ENCODE data around the gene ATP8B1.
A peak's percentile ranks its signal among the peaks of the same experiment; 100 is the strongest.

ATP8B1 gene

GRCh38 chr18:57715073-57715472, 88.0 kb downstream of the ATP8B1 start:
- DNase-seq: no peak

GRCh38 chr18:57710226-57710625, 92.9 kb downstream of the ATP8B1 start:
- DNase-seq: no peak

DNA sequence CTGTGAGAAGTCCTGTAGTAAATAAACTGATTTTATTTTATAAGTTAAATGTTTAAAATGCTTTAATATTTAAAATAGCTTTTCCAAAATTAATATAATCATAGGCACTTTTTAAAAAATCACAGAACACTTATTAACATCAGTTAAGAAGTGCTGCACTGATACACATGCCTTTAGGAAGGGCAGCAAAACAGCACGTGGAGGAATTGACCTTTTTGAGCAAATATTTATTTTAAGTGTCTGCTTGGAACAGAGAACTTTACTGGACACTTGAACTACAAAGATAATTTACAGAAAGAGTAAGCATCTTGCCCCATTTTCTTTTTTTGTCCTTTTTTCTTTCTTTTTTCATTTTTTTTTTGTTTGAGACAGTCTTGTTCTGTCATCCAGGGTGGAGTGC, 93.8 kb downstream of the ATP8B1 start:
- DNase-seq: no peak

- no peak for DNase-seq
Observed at GRCh38 chr18:57708288-57708687, 94.8 kb downstream of the ATP8B1 start.

- DNase-seq: no peak
Observed at GRCh38 chr18:57705832-57706595, 97.1 kb downstream of the ATP8B1 start.

DNA sequence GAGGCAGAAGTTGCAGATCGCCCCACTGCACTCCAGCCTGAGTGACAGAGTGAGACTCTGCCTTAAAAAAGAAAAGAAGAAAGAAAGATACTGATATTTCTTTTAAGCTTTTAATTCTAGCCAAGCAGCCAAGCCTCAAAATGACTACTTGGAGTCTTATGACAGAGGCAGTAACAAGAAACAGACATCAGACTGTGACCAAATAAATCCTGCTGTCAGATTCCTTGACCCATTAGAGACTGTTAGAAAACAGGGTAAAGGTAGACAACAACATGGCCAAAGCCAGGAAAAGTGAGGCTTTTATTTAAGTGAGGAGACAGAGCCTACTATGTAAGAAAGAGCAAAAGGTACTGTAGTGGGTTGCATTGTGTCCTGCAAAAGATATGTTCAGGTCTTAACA, 98.1 kb downstream of the ATP8B1 start:
- no peak for DNase-seq

- no peak for DNase-seq
Observed at GRCh38 chr18:57698571-57699276, 104.4 kb downstream of the ATP8B1 start.

DNA sequence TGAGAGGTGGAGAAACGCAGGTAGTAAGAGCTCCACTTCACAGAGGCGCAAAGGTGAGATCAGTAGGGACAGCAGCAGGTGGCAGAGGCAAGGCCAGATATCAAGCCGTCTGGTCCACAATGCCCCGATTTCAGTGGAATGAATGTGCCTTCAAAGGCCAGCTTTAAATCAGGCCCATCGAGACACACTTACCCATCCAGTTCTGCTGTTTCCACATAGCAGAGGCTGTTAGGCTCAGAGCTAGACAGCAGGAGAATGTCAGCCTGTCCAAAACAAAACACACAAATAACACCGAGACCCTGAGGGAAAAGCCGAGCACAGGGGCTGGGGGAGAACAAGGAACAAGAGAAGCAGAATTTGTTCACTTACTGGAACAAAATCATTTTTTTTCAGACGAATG, 105.7 kb downstream of the ATP8B1 start:
- DNase-seq: no peak

DNA sequence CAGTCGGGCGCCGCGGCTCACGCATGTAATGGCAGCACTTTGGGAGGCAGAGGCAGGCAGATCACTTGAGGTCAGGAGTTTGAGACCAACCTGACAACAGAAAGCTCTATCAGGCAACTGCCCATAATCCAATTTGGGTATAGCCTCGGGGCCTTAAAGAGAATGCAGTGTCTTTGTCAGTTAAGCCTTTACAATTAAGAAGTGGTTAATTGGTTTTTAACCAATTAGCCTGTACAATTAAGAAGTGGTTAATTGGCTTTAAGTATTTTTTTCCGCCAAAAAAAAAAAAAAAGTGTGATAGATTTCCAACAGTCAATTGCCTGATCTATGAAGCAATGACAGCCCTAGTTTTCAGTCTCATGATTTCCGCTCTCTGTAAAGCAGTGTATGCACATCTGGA, 106.8 kb downstream of the ATP8B1 start:
- no peak for DNase-seq

DNA sequence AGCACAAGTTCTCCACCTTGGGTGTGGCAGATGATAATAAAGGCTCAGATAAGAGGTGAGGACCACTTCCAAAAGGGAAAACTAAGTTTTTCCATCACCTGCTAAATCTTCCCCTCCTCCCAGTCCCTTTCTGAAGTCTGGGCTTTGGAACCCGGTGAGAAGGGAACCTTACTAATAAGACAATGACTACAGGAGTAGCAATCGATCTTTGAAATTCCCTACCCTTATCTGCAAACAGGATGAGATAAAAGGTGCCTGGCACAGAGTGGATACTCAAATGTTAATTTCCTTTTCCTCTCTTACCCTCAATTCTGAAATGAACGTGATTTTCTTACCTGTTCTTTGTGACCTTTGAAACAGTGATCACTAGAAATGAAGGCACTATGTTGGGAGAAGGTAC, 111.8 kb downstream of the ATP8B1 start:
- no peak for DNase-seq

DNA sequence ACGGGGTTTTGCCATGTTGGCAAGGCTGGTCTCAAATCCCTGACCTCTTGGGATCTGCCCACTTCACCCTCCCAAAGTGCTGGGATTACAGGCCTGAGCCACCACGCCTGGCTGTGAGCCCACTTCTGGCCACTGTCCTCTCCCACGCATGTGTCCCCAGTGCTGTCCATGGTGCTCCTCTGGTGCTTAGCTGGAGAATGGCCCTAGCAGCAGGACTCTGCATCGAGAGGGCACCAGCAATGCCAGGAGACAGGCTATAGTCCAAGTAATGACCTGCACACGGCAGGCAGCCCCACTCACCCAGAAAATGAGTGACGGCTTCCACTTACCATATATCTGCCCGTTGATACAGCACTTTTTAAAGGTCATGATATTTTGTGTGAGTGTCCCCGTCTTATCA, 115.1 kb downstream of the ATP8B1 start:
- DNase-seq: no peak

- no peak for DNase-seq
Observed at GRCh38 chr18:57683470-57683869, 119.6 kb downstream of the ATP8B1 start.

GRCh38 chr18:57677262-57678211, 125.6 kb downstream of the ATP8B1 start:
- no peak for DNase-seq

DNA sequence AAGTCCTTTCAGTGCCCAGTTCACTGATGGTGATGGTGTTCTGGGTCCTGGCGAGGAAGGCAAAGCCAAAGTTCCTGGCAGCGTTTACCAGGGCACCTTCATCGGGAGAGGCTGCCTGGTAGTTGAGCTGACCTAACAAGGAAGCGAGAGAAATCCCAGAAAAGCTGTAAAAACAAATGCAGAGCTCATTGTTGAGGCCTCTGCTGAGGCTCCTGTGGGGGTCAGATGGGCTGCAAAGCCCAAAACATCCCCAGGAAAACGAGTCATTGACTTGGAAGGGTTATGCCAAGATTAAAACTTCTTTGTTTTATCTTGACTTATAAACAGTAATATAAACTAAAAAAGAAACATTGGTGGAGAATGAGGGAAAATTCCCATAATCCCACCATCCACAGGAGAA, 128.2 kb downstream of the ATP8B1 start:
- DNase-seq: no peak

- DNase-seq: no peak
Observed at GRCh38 chr18:57670046-57670445, 133.1 kb downstream of the ATP8B1 start.

DNA sequence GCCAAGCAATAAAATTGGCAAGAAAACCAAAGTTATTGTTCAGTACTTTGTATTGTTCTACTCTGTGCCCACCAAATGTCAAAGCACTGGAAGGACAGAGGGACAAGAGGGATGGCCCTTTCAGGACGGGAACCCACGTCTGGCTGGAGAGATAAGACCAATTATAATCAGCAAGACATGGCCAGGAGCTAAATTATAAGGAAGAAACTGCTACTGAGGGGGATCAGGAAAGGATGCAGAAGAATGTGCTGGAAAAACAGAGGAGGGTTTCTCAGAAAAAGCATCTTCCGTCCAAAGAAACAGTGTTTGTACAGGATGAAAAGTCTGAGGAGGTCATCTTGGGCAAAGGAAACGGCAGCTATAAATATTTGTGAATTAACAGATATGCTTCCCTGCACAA, 135.1 kb downstream of the ATP8B1 start:
- DNase-seq: no peak

DNA sequence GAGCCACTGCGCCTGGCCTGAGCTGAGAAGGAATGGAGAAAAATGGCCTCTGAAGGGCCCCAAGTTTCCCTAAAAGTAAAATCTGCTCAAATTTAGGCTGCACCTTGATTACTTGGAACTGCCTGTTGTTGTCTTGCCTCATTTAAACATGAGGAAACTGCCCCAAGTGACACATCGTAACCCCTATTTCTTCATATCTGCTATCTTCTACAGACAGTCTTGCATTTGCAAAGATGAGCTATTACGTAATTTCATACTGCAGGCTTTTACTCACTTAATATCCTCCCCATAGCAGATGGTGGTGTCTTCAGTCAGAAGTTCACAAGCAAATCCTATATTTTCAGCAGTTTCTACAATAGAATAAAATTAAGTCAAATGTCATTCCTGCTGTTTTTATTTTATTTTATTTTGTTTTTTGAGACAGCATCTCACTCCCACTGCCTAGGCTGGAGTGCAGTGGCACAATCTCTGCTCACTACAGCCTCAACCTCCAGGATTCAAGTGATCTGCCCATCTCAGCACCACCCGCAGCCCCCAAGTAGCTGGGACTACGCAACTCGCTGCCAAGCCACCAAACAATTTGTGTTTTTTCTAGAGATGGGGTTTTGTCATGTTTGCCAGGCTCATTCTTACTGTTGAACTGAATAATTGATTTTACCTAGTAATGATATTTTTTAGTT, 136.2 kb downstream of the ATP8B1 start:
- no peak for DNase-seq

DNA sequence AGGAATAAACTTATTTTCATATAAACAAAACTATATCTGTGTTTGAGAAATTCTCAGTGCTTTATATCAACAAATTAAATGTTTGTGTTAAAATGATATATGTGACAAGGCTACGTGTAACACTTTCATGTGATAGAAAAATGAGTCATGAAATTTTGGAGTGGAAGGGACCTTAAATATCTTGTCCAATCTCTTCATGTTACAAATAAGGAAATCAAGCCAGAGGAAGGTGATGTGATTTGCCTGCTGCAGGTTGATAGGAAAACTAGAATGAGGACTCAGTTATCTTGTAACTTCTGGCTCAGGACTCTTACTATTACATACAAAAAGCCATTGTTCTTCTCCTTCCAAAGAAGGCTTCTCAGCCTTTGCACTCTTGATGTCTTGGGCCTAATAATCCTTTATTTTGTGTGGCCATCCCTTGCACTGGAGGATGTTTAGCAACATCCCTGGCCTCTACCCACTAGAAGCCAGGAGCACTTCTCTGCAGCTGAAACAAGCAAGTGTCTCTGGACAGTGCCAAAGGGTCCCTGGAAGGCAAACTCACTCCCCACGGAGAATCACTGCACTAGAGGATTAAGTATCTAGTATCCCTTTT, 138.4 kb downstream of the ATP8B1 start:
- DNase-seq: no peak

GRCh38 chr18:57660961-57661360, 142.2 kb downstream of the ATP8B1 start:
- DNase-seq: peak; percentile 67

GRCh38 chr18:57659460-57660102, 143.5 kb downstream of the ATP8B1 start:
- no peak for DNase-seq

- no peak for DNase-seq
Observed at GRCh38 chr18:57657542-57657941, 145.6 kb downstream of the ATP8B1 start.

DNA sequence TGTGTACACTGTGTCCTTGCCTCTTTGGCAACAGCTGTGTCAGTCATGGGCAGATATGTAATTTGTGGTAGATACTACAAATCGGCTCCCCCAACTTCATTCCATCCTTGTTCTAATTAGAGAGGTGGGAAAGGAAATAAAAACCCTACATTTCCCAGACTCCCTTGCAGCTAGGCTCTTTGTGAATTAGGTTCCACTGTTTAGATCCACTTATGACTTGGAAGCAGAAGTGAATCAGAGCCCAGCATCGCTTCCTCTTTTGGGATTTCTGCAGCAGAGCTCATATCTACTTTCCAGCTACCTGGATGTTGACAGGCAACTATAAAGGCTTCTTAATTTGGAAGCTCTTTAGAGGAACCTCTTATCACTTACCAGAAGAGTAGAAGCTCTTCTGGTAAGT, 147.4 kb downstream of the ATP8B1 start:
- DNase-seq: no peak

Measured in kidney glomerular epithelial cell (primary cell).